Thymus (tissue), 11 donors: Measurements from ENCODE around the gene METTL5. TPM values are rescaled to one million over a fixed set of nuclear protein-coding genes. Genes with fewer than 3 reads are reported as not detected.
"Not testable (repeated sequence)": the region's sequence is repeated elsewhere in the genome, so short reads cannot be mapped to it uniquely, and the experiment has no call there.

Source experiments
- DNase-seq, 9 donors: peaks; one replicate each; pipeline ENCODE4 v3.0.0-alpha.2; 2013; ENCODE audit warnings: low spot score in 9 of 9, low read depth in 6 of 9, missing footprints in 1 of 9
- H3K27ac ChIP-seq, 2 donors: one replicate each; pipeline ENCODE4 v1.5.1; 2013; ENCODE audit warnings: control low read depth in 1 of 2, low read depth in 1 of 2, low read length in 1 of 2, mild to moderate bottlenecking in 1 of 2, moderate library complexity in 1 of 2
- H3K27me3 ChIP-seq, 2 donors: one replicate each; pipeline ENCODE4 v1.5.1; 2013; ENCODE audit warnings: low read length in 1 of 2; ENCODE audit not compliant: control insufficient read depth in 2 of 2, insufficient read depth in 1 of 2
- H3K36me3 ChIP-seq, 2 donors: one replicate each; pipeline ENCODE4 v1.5.1; 2013; ENCODE audit warnings: low read length in 1 of 2, mild to moderate bottlenecking in 1 of 2, moderate library complexity in 1 of 2; ENCODE audit not compliant: control insufficient read depth in 2 of 2, insufficient read depth in 2 of 2
- H3K4me1 ChIP-seq, 2 donors: one replicate each; pipeline ENCODE4 v1.5.1; 2013; ENCODE audit warnings: low read length in 2 of 2; ENCODE audit not compliant: control insufficient read depth in 2 of 2, insufficient read depth in 2 of 2
- H3K4me3 ChIP-seq, 2 donors: one replicate each; pipeline ENCODE4 v1.5.1; 2013; ENCODE audit warnings: low read length in 2 of 2, control low read depth in 1 of 2, mild to moderate bottlenecking in 1 of 2
- H3K9me3 ChIP-seq, 2 donors: one replicate each; pipeline ENCODE4 v1.5.1; 2013; ENCODE audit warnings: low read length in 1 of 2, mild to moderate bottlenecking in 1 of 2; ENCODE audit not compliant: control insufficient read depth in 2 of 2, insufficient read depth in 1 of 2
- WGBS: extraction: QIAGEN DNeasy Blood & Tissue Kit; methylation state at CpG from one replicate; pipeline ENCODE4 v1.1.7; 2013; 5-methylcytosine and 5-hydroxymethylcytosine counted together
- polyA plus RNA-seq: library from polyadenylated mRNA; stranded (reverse); fragments of 200-250 nt; gene quantifications from one replicate; pipeline ENCODE4 v1.2.3, GENCODE V29; 2013
- total RNA-seq: library from RNA; stranded (reverse); fragments of 120-200 nt; gene quantifications from one replicate; pipeline ENCODE4 v1.2.4, GENCODE V29; 2013
- donor health status: healthy.

The METTL5 gene
- total and polyA plus RNA-seq, 2 donors = 42.8 to 61.3 TPM

- Histone ChIP-seq H3K27ac (no peak overlapping the region), H3K4me3 (no peak overlapping the region), H3K27me3 (no peaks in the 10 kb centered on the region), H3K36me3 (peaks cover 4 to 18% of the 10 kb centered on the region in 2 donors), H3K4me1 (peaks cover 9 to 18% of the 10 kb centered on the region in 2 donors), H3K9me3 (no peaks in the 10 kb centered on the region)
- no peak for DNase-seq
- WGBS = 99% methylated on average over 4 of the region's 4 CpGs
Measured at GRCh38 chr2:169822785-169823392, 1.8 kb downstream of the METTL5 start.

- Histone ChIP-seq H3K27me3 (no peaks in the 10 kb centered on the region), H3K4me1 (peaks cover 9 to 18% of the 10 kb centered on the region in 2 donors), H3K4me3 (no peak overlapping the region), H3K27ac (no peak overlapping the region), H3K36me3 (peaks cover 7 to 20% of the 10 kb centered on the region in 2 donors), H3K9me3 (no peaks in the 10 kb centered on the region)
- no peak for DNase-seq
- WGBS = 91% methylated on average over 3 of the region's 3 CpGs
Measured at GRCh38 chr2:169822036-169822435, 2.7 kb downstream of the METTL5 start.

GRCh38 chr2:169820101-169820500, 4.6 kb downstream of the METTL5 start:
- H3K4me3 ChIP-seq, H3K9me3 ChIP-seq, H3K27me3 ChIP-seq, DNase-seq, H3K27ac ChIP-seq: not testable (repeated sequence)
- WGBS = 97% methylated on average over 7 of the region's 7 CpGs
- H3K4me1 ChIP-seq = peaks cover 7 to 16% of the 10 kb centered on the region in 2 donors
- H3K36me3 ChIP-seq = peaks cover 8 to 29% of the 10 kb centered on the region in 2 donors

- 96% methylated on average over 1 of the region's 1 CpG for WGBS
- peaks cover 0 to 3% of the 10 kb centered on the region in 2 donors for H3K9me3 ChIP-seq
- H3K4me3 ChIP-seq = no peak overlapping the region
- peaks cover 11 to 36% of the 10 kb centered on the region in 2 donors for H3K36me3 ChIP-seq
- H3K27me3 ChIP-seq = no peaks in the 10 kb centered on the region
- no peak for DNase-seq
- no peak overlapping the region for H3K27ac ChIP-seq
- H3K4me1 ChIP-seq = peaks cover 4 to 14% of the 10 kb centered on the region in 2 donors
Measured at GRCh38 chr2:169819106-169819505, 5.6 kb downstream of the METTL5 start.

GRCh38 chr2:169818241-169818640, 6.5 kb downstream of the METTL5 start:
- no peak for DNase-seq
- no peak overlapping the region for H3K27ac ChIP-seq
- H3K9me3 ChIP-seq = peaks cover 0 to 3% of the 10 kb centered on the region in 2 donors
- no peak overlapping the region for H3K4me3 ChIP-seq
- no peaks in the 10 kb centered on the region for H3K27me3 ChIP-seq
- H3K4me1 ChIP-seq = peaks cover 0 to 7% of the 10 kb centered on the region in 2 donors
- peaks cover 16 to 43% of the 10 kb centered on the region in 2 donors for H3K36me3 ChIP-seq

- H3K27me3 ChIP-seq, H3K4me3 ChIP-seq, DNase-seq, H3K27ac ChIP-seq, H3K4me1 ChIP-seq, H3K9me3 ChIP-seq: not testable (repeated sequence)
- 98% methylated on average over 6 of the region's 6 CpGs for WGBS
- H3K36me3 ChIP-seq = peaks cover 19 to 49% of the 10 kb centered on the region in 2 donors
Measured at GRCh38 chr2:169817369-169817768, 7.3 kb downstream of the METTL5 start.

- H3K9me3 ChIP-seq, H3K4me1 ChIP-seq, H3K27me3 ChIP-seq, H3K4me3 ChIP-seq, DNase-seq, H3K27ac ChIP-seq: not testable (repeated sequence)
- H3K36me3 ChIP-seq = peaks cover 22 to 53% of the 10 kb centered on the region in 2 donors
Measured at GRCh38 chr2:169816961-169817360, 7.7 kb downstream of the METTL5 start.

GRCh38 chr2:169815849-169816248, 8.9 kb downstream of the METTL5 start:
- Histone ChIP-seq H3K27me3 (no peaks in the 10 kb centered on the region), H3K27ac (no peak overlapping the region), H3K36me3 (peaks cover 27 to 60% of the 10 kb centered on the region in 2 donors), H3K4me1 (no peaks in the 10 kb centered on the region), H3K9me3 (peaks cover 0 to 3% of the 10 kb centered on the region in 2 donors), H3K4me3 (no peak overlapping the region)
- no peak for DNase-seq
- WGBS = 92% methylated on average over 1 of the region's 1 CpG

DNA sequence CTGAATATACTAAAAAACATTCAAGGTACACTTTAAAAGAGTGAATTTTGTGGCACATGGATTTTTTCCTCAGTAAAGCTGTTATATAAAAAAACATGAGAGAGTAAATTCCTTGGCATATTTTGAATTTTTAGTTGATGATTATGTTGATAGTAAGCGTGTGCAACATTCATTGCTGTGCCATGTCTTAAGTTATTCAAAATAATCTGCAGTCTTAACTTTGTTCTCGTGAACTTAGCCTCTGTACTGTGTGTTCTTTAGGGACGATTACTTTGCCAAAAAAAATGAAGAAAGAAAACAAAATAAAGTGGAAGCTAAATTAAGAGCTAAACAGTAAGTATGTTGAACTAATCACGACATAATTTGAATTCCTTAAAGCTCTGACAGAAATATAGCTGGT, 16.5 kb downstream of the METTL5 start:
- H3K27ac ChIP-seq = no peak overlapping the region
- H3K27me3 ChIP-seq = no peaks in the 10 kb centered on the region
- 97% methylated on average over 4 of the region's 4 CpGs for WGBS
- peaks cover 23 to 84% of the 10 kb centered on the region in 2 donors for H3K36me3 ChIP-seq
- DNase-seq = no peak
- no peaks in the 10 kb centered on the region for H3K4me1 ChIP-seq
- no peak overlapping the region for H3K4me3 ChIP-seq
- H3K9me3 ChIP-seq = no peaks in the 10 kb centered on the region
